ENCODE data around the gene HOXD8. TPM values are rescaled to one million over a fixed set of nuclear protein-coding genes. Genes with fewer than 3 reads are reported as not detected.

The HOXD8 gene
- total and polyA plus RNA-seq, 10 of the 15 experiments (the other 5 are each of a cell fraction or from before 2014, with no cell fraction given) = not detected

GRCh38 chr2:176104316-176105077 is 25.0 kb upstream of the HOXD8 start:
- RAD21 ChIA-PET (ENCODE audit: unreplicated experiment) = no interaction called here
- Histone ChIP-seq H3K36me3 (ENCODE audit: control insufficient read depth in 2 of 2, insufficient read depth in 2 of 2, low read length in 1 of 2) (no peaks in the 10 kb centered on the region), H3K9ac (ENCODE audit: control insufficient read depth, insufficient read depth, low read length) (no peak overlapping the region), H4K20me1 (ENCODE audit: control insufficient read depth, insufficient read depth) (no peaks in the 10 kb centered on the region), H3K4me3 (no peak overlapping the region), H2AFZ (ENCODE audit: control insufficient read depth, low read depth, low read length) (no peak overlapping the region), H3K4me1 (ENCODE audit: control insufficient read depth, insufficient read depth, low read length) (no peaks in the 10 kb centered on the region), H3K27ac (ENCODE audit: control insufficient read depth, insufficient read depth) (no peak overlapping the region), H3K79me2 (ENCODE audit: control insufficient read depth, insufficient read depth, low read length) (no peaks in the 10 kb centered on the region), H3K4me2 (ENCODE audit: control insufficient read depth, insufficient read depth) (no peak overlapping the region), H3K9me3 (replicated peaks; ENCODE audit: control insufficient read depth, insufficient read depth, low read length) (peaks cover 3% of the 10 kb centered on the region; the same call in 1 of the 3 replicates), H3K27me3 (replicated peaks in 1 of 2; ENCODE audit: control insufficient read depth in 2 of 2, insufficient read depth in 2 of 2, low read length in 1 of 2) (peaks cover 18 to 35% of the 10 kb centered on the region in 2 experiments)
- 57% methylated on average over 48 of the region's 56 CpGs for WGBS (ENCODE audit: insufficient coverage, insufficient replicate concordance, low lambda C conversion rate, missing lambda C conversion rate)
- no TSS peak for BruUV-seq (replicated peaks)
- DNase-seq (ENCODE audit: low read depth, low spot score) = no peak
- no peak for FAIRE-seq
- POLR2A ChIA-PET = no interaction called here
- no peak for ATAC-seq
- CTCF ChIA-PET = no interaction called here
- intact Hi-C loops (cut with micrococcal nuclease; ENCODE audit: unreplicated experiment) = no loop called here
- SMC1A ChIA-PET (ENCODE audit: uncharacterized antibody, unreplicated experiment) = no interaction called here
- in situ Hi-C loops (cut with MboI) = no loop called here
- TF ChIP-seq NR2C2 (IDR thresholded peaks at IDR 0.05; ENCODE audit: borderline replicate concordance, control insufficient read depth, insufficient read length, low read depth) = no peak
- TF ChIP-seq NRF1 (conservative IDR thresholded peaks at IDR 0.05; ENCODE audit: low read depth, low read length) = no peak
- TF ChIP-seq CREB1 (IDR thresholded peaks at IDR 0.05; ENCODE audit: low read depth) = no peak
- no peak for TF ChIP-seq TBL1XR1 (IDR thresholded peaks at IDR 0.05; ENCODE audit: low read depth, low read length)
- TF ChIP-seq REST (IDR thresholded peaks at IDR 0.05; ENCODE audit: low read depth, low read length) = no peak
- no peak for TF ChIP-seq SP1 (IDR thresholded peaks at IDR 0.05; ENCODE audit: low read depth, low read length)
- TF ChIP-seq ZNF24 (IDR thresholded peaks at IDR 0.05) = no peak
- TF ChIP-seq SRF (IDR thresholded peaks at IDR 0.05; ENCODE audit: low read depth in 2 of 2, low read length in 2 of 2) = no peak
- TF ChIP-seq, protein P1, sequence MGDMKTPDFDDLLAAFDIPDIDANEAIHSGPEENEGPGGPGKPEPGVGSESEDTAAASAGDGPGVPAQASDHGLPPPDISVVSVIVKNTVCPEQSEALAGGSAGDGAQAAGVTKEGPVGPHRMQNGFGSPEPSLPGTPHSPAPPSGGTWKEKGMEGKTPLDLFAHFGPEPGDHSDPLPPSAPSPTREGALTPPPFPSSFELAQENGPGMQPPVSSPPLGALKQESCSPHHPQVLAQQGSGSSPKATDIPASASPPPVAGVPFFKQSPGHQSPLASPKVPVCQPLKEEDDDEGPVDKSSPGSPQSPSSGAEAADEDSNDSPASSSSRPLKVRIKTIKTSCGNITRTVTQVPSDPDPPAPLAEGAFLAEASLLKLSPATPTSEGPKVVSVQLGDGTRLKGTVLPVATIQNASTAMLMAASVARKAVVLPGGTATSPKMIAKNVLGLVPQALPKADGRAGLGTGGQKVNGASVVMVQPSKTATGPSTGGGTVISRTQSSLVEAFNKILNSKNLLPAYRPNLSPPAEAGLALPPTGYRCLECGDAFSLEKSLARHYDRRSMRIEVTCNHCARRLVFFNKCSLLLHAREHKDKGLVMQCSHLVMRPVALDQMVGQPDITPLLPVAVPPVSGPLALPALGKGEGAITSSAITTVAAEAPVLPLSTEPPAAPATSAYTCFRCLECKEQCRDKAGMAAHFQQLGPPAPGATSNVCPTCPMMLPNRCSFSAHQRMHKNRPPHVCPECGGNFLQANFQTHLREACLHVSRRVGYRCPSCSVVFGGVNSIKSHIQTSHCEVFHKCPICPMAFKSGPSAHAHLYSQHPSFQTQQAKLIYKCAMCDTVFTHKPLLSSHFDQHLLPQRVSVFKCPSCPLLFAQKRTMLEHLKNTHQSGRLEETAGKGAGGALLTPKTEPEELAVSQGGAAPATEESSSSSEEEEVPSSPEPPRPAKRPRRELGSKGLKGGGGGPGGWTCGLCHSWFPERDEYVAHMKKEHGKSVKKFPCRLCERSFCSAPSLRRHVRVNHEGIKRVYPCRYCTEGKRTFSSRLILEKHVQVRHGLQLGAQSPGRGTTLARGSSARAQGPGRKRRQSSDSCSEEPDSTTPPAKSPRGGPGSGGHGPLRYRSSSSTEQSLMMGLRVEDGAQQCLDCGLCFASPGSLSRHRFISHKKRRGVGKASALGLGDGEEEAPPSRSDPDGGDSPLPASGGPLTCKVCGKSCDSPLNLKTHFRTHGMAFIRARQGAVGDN (IDR thresholded peaks at IDR 0.05) = no peak
- TF ChIP-seq BMI1 (IDR thresholded peaks at IDR 0.05; ENCODE audit: borderline replicate concordance) = no peak
- TF ChIP-seq BACH1 (IDR thresholded peaks at IDR 0.05; ENCODE audit: borderline replicate concordance) = no peak
- no peak for TF ChIP-seq PAX8 (IDR thresholded peaks at IDR 0.05)
- TF ChIP-seq MXI1 (IDR thresholded peaks at IDR 0.05; ENCODE audit: low read depth, low read length) = no peak
- TF ChIP-seq SMARCA5 (IDR thresholded peaks at IDR 0.05) = no peak
- TF ChIP-seq KDM1A (IDR thresholded peaks at IDR 0.05; ENCODE audit: borderline replicate concordance) = no peak
- TF ChIP-seq, protein P2, sequence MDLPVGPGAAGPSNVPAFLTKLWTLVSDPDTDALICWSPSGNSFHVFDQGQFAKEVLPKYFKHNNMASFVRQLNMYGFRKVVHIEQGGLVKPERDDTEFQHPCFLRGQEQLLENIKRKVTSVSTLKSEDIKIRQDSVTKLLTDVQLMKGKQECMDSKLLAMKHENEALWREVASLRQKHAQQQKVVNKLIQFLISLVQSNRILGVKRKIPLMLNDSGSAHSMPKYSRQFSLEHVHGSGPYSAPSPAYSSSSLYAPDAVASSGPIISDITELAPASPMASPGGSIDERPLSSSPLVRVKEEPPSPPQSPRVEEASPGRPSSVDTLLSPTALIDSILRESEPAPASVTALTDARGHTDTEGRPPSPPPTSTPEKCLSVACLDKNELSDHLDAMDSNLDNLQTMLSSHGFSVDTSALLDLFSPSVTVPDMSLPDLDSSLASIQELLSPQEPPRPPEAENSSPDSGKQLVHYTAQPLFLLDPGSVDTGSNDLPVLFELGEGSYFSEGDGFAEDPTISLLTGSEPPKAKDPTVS (IDR thresholded peaks at IDR 0.05; ENCODE audit: low read depth, low read length) = no peak
